IPS-20b (cell line): ENCODE data around the gene GDF9.

Experiments
- H3K27ac ChIP-seq: one replicate; pipeline ENCODE4 v1.5.1; 2013; ENCODE audit warnings: low read length
- H3K27me3 ChIP-seq: 2 replicates; pipeline ENCODE4 v1.6.1; 2013; ENCODE audit warnings: mild to moderate bottlenecking, low read length, inconsistent platforms; ENCODE audit not compliant: insufficient read depth
- H3K36me3 ChIP-seq: 2 replicates; pipeline ENCODE4 v1.6.1; 2013; ENCODE audit warnings: low read depth, mild to moderate bottlenecking, inconsistent platforms, low read length, moderate library complexity; ENCODE audit not compliant: insufficient read depth
- H3K4me1 ChIP-seq: 2 replicates; pipeline ENCODE4 v1.6.1; 2013; ENCODE audit warnings: mild to moderate bottlenecking, control low read depth, inconsistent platforms, low read length, moderate library complexity; ENCODE audit not compliant: insufficient read depth
- H3K4me3 ChIP-seq: 2 replicates; pipeline ENCODE4 v1.5.1; 2013; ENCODE audit warnings: mild to moderate bottlenecking, low read length, inconsistent platforms
- H3K9ac ChIP-seq: 2 replicates; pipeline ENCODE4 v1.6.1; 2013; ENCODE audit warnings: low read depth, mild to moderate bottlenecking, inconsistent platforms, low read length, moderate library complexity
- H3K9me3 ChIP-seq: 2 replicates; pipeline ENCODE4 v1.6.1; 2013; ENCODE audit warnings: mild to moderate bottlenecking, low read depth, low read length, inconsistent platforms; ENCODE audit not compliant: insufficient read depth

The GDF9 gene

DNA sequence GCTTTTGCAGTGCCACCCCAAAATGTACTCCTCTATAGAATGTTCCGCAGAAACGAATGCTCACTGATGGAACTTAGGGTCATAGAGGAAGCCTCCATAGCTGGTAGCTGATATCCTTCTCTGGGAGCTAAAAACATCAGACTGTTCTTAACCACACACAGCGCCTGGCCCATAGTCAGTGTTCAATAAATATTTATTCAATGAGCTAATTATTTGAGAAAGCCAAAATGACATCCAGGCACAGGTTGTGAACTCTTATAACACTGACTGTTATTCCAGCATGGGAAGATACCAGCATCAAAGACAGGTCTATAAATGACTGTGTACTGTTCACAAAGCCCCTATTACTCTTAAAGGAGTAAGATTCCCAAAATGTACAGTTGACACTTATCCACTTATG lies 12.9 kb downstream of the GDF9 start:
- H3K4me3 ChIP-seq, result no peak overlapping the region
- H3K36me3 ChIP-seq, result no peaks in the 10 kb centered on the region
- H3K27ac ChIP-seq, result no peak overlapping the region
- H3K9me3 ChIP-seq, result no peaks in the 10 kb centered on the region
- H3K27me3 ChIP-seq, result no peaks in the 10 kb centered on the region
- H3K4me1 ChIP-seq, result peaks cover 3% of the 10 kb centered on the region; the same call in 1 of the 2 replicates
- H3K9ac ChIP-seq, result no peak overlapping the region

DNA sequence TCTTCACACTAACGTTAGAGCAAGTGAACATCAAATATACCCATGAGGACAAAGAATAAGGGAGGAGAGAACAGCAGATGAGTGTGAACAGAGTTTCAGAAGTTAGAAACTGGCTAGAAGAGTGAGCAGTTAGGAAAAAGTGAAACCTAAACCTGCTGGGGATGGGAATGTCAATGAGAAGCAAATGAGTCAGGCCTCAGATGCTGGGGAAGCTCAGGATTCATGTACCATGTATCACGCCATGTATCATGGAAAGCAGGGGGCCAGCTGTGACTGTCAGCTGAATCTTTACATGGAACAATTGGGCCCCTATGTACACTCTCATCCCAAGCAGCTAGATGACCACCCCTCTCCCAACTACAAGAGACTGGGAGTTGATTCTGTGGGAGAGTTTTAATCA lies 16.2 kb downstream of the GDF9 start:
- H3K9me3 ChIP-seq, result no peaks in the 10 kb centered on the region
- no peak overlapping the region for H3K27ac ChIP-seq
- H3K27me3 ChIP-seq, result no peaks in the 10 kb centered on the region
- no peak overlapping the region for H3K9ac ChIP-seq
- peaks cover 3% of the 10 kb centered on the region; the same call in 1 of the 2 replicates for H3K4me1 ChIP-seq
- H3K36me3 ChIP-seq, result no peaks in the 10 kb centered on the region
- H3K4me3 ChIP-seq, result no peak overlapping the region

DNA sequence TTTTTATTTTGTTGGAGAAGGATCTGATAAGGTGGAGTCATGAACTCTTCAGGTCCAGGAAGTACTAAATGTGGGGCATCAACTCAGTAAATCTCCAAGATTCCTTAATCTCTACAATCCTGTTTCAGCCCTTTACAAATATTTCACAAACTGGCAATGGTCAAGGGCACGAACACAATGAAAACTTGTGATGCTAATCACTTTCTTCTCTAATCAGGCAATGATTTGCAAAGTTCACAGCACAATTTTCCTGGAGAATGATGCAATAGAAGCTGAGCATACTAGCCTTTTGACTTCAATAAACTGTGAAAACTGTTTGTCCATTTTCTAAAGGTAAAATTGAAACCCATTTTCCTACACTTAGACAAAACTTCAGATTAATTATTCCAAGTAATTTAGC lies 16.9 kb downstream of the GDF9 start:
- no peak overlapping the region for H3K4me3 ChIP-seq
- no peaks in the 10 kb centered on the region for H3K27me3 ChIP-seq
- no peaks in the 10 kb centered on the region for H3K9me3 ChIP-seq
- H3K4me1 ChIP-seq, result peaks cover 3% of the 10 kb centered on the region; the same call in 1 of the 2 replicates
- H3K9ac ChIP-seq, result no peak overlapping the region
- no peak overlapping the region for H3K27ac ChIP-seq
- no peaks in the 10 kb centered on the region for H3K36me3 ChIP-seq

DNA sequence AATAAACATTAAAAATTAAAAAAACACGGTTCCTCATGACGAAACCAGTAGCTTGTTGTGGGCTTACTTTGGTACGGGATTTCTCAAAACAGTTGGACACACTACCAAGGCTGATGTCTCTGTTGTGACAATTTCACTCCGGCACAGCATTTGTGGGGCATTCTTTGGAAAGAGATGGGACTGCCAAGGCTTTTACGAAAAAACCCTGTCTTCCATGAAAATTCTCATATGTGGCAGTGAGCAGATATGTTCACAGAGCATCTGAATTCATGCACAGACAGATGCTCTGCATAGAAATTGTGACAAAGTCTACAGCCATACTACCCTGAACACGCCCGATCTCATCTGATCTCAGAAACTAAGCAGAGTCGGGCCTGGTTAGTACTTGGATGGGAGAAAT lies 18.0 kb downstream of the GDF9 start:
- H3K4me1 ChIP-seq, result no peaks in the 10 kb centered on the region

DNA sequence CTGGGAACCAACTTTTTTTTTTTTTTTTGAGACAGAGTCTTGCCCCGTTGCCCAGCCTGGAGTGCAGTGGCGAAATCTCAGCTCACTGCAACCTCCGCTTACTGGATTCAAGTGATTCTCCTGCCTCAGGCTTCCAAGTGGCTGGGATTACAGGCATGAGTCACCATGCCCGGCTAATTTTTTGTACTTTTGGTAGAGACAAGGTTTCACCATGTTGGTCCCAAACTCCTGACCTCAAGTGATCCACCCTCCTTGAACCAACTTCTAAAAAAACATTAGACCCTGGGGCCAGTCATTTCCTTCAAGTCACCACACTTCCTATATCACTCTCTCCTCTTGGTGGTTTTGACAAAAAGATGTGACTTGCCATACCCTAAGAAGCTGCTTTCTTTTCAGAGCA lies 25.0 kb downstream of the GDF9 start:
- Histone ChIP-seq H3K9ac (no peak overlapping the region), H3K9me3 (no peaks in the 10 kb centered on the region), H3K36me3 (no peaks in the 10 kb centered on the region), H3K4me1 (no peaks in the 10 kb centered on the region), H3K27me3 (no peaks in the 10 kb centered on the region), H3K27ac (no peak overlapping the region), H3K4me3 (no peak overlapping the region)

More for the DNA sequence above, 18.0 kb downstream of the GDF9 start:
- no peak overlapping the region for H3K27ac ChIP-seq
- H3K36me3 ChIP-seq, result no peaks in the 10 kb centered on the region
- no peak overlapping the region for H3K9ac ChIP-seq
- H3K27me3 ChIP-seq, result no peaks in the 10 kb centered on the region
- H3K4me3 ChIP-seq, result no peak overlapping the region
- H3K9me3 ChIP-seq, result no peaks in the 10 kb centered on the region

DNA sequence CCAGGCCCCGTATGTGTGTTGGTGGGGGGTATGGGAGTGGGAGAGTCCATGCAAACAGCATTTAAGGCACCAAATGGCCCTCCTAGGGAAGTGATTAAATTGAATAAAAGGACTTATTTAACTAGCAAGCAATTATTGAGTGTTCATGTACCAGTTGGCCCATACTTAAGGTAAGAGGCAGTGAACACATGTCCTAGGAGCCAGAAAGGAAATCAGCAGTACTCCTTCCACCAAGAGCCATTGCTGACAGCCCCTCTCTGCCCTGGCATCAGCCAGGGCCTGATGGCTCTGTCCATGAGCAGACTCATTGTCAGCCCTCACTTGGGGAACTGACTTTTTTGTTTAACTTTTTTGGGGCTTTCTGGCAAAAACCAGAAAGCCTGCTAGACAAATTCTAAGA lies 25.4 kb downstream of the GDF9 start:
- no peak overlapping the region for H3K9ac ChIP-seq

DNA sequence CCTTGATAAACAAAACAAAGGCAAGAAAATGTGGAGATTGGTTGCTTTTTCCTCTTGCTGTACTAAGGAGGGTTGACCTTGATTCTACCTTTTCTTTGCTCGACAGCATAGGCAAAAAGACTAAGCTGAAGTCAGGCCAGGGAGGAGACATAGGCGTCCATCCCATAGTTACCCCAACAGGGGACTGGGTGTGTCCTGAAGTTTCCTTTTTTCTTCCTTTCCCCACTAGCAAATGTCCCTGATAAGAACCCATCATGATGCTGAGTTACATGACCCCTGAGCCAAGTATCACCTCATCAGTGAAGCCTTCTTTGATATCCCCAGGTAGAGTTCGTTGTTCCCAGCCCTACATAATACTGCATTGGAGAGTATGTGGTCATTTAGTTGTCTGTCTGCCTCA lies 26.0 kb downstream of the GDF9 start:
- no peak overlapping the region for H3K9ac ChIP-seq
- H3K27ac ChIP-seq, result no peak overlapping the region
- H3K9me3 ChIP-seq, result no peaks in the 10 kb centered on the region
- H3K36me3 ChIP-seq, result no peaks in the 10 kb centered on the region
- H3K4me1 ChIP-seq, result no peaks in the 10 kb centered on the region
- H3K4me3 ChIP-seq, result no peak overlapping the region
- no peaks in the 10 kb centered on the region for H3K27me3 ChIP-seq

More for the DNA sequence above, 25.4 kb downstream of the GDF9 start:
- no peaks in the 10 kb centered on the region for H3K9me3 ChIP-seq
- no peak overlapping the region for H3K4me3 ChIP-seq
- H3K36me3 ChIP-seq, result no peaks in the 10 kb centered on the region
- H3K4me1 ChIP-seq, result no peaks in the 10 kb centered on the region
- H3K27ac ChIP-seq, result no peak overlapping the region
- no peaks in the 10 kb centered on the region for H3K27me3 ChIP-seq

DNA sequence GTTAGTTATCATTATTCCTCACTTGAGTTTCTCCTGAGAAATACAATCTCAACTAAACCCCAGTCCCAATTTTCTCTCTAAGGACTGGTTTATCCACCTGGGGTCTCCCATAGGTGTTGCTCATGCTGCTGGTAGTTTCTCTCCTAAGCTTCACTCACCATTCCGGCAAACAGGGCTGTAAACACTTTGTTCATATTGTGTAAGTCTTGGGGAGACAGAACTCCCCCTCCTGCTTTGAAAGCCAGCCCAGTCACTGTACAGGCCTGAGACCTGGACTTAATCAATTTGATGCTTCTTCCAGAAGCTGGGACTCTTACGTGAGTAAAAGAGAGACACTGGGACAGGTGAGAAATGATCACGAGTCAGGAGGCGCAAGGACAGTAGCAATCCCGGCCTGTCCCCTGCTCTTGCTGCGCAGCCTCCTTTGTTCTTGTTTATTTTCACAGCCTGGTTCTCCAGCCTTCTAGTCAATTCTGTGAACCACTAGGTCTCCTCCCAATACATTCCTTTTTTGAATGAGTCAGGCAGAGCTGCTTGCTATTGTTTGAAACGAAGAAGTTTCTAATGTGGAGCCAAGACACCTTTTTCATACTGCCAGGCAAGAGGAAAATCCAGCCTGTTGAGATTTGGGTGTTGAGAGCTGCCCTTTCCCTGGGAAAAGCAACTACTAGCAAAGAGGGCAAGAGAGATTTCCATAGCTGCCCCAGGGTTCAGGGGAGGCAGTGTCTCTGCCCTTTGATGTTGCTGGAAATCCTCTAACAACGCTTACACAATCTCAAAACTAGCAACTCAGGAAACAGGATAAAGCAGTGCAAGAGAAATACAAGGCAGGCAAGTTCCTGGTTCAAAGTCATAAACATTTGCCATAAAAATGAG lies 26.6 kb downstream of the GDF9 start:
- Histone ChIP-seq H3K27ac (no peak overlapping the region), H3K9me3 (no peaks in the 10 kb centered on the region), H3K9ac (no peak overlapping the region), H3K36me3 (no peaks in the 10 kb centered on the region), H3K4me1 (no peaks in the 10 kb centered on the region), H3K27me3 (no peaks in the 10 kb centered on the region), H3K4me3 (no peak overlapping the region)

DNA sequence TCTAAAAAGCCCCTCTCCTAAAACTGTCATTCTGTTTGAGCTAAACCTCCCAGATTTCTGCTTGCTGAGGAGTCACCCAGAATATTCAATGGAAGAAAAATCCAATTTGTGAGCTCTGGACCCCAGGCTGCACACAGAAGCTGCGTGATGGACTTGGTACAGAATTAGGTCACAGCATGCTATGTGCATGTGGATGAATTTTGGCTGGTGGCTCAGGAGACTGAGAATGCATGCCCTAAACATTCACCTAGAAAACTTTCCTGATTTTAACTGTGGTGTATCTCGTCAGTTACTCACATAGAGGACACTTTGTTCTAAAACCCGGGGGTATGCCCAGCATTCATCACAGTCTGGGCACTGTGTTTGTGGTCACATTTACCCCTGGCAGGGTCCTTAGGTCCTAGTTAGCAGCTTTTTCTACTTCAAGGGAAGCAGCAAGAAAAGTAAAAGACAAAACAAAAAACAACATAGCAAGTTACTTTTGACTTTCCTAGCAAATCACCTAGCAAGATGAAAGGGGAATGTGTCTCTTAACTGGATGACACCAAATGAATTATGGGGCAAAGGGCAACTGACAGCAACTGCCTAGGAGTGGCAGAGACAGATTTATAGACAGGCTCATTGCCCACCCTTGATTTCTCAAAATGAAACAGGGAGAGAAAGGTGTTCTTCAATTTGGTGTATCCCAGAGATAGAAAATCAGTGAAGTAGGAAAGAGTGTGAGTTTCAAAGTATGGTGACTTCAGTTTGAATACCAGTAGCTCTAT lies 27.6 kb downstream of the GDF9 start:
- H3K27ac ChIP-seq, result no peak overlapping the region
- no peaks in the 10 kb centered on the region for H3K36me3 ChIP-seq
- H3K9me3 ChIP-seq, result no peaks in the 10 kb centered on the region
- H3K4me1 ChIP-seq, result no peaks in the 10 kb centered on the region
- H3K9ac ChIP-seq, result no peak overlapping the region
- 0 out of 2 replicates have a peak, but pooled peaks cover 3% of the 10 kb centered on the region for H3K27me3 ChIP-seq
- H3K4me3 ChIP-seq, result no peak overlapping the region

DNA sequence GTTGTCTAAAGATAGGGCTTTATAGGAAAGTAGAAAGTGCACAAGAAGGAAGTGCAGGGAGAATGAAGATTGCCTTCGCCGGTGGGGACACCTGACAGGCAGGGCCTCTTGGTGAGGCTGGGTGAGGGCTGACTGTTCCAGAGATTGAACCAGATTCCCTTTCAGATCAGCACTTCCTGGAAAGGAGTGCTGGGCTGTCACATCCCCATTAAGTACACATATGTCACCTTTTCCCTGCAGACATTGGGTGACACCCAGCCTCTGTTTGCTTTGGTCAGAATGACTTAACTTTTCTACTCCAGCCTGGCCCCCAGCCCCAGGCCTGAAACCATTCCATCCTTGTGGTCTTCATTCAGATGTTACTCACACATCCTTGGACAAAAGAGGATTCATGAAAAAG lies 28.4 kb downstream of the GDF9 start:
- H3K4me1 ChIP-seq, result no peaks in the 10 kb centered on the region

DNA sequence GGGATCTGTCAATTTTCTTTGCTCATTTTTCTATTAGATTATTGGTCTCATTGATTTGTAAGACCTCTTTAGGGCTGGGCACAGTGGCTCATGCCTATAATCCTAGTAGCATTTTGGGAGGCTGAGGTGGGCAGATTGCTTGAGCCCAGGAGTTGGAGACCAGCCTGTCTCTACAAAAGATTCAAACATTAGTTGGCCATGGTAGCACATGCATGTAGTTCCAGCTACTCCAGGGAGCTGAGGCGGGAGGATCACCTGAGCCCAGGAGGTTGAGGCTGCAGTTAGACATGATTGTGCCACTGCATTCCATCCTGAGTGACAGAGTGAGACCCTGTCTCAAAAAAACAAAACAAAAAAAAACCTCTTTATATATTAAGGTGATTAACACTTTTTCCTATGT lies 29.4 kb downstream of the GDF9 start:
- no peaks in the 10 kb centered on the region for H3K4me1 ChIP-seq
- no peak overlapping the region for H3K9ac ChIP-seq
- no peaks in the 10 kb centered on the region for H3K36me3 ChIP-seq
- no peak overlapping the region for H3K4me3 ChIP-seq
- peaks cover 21% of the 10 kb centered on the region for H3K27me3 ChIP-seq
- no peaks in the 10 kb centered on the region for H3K9me3 ChIP-seq
- no peak overlapping the region for H3K27ac ChIP-seq

More for the DNA sequence above, 28.4 kb downstream of the GDF9 start:
- Histone ChIP-seq H3K9me3 (no peaks in the 10 kb centered on the region), H3K36me3 (no peaks in the 10 kb centered on the region), H3K27ac (no peak overlapping the region), H3K9ac (no peak overlapping the region), H3K27me3 (peaks cover 11% of the 10 kb centered on the region; the same call in 1 of the 2 replicates), H3K4me3 (no peak overlapping the region)

DNA sequence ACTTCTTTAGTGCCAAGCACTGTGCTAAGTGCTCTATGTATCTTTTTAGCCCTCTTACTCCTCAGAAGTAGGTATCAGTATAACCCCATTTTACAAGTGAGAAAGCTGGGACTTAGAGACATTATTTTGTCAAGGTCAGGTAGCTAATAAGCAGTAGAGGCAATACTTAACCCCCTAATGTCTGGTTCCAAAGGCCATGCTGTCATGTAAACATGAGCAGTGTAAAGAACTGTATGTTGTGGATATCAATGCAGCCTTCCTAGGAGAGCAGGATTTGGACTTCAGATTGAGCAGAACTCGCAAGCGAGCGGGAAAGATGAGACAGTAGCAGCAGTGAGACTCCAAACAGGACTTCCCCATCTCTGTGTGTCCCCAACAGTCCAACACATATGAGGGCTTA lies 32.2 kb downstream of the GDF9 start:
- H3K27me3 ChIP-seq, result peaks cover 49% of the 10 kb centered on the region
- H3K27ac ChIP-seq, result no peak overlapping the region
- no peak overlapping the region for H3K4me3 ChIP-seq
- H3K36me3 ChIP-seq, result no peaks in the 10 kb centered on the region
- H3K4me1 ChIP-seq, result no peaks in the 10 kb centered on the region
- no peaks in the 10 kb centered on the region for H3K9me3 ChIP-seq
- H3K9ac ChIP-seq, result no peak overlapping the region
